ENCODE results near the gene SPINT2. TPM values are rescaled to one million over a fixed set of nuclear protein-coding genes. Genes with fewer than 3 reads are reported as not detected.

SPINT2 gene
- total RNA-seq, 1 experiment from 2014 or later: 1,023 TPM

- Mint-ChIP-seq H3K9me3 (ENCODE audit: low read depth, unreplicated experiment) (no peaks in the 10 kb centered on the region), H3K4me1 (ENCODE audit: low read depth, unreplicated experiment) (peaks cover 26% of the 10 kb centered on the region), H3K27me3 (ENCODE audit: unreplicated experiment) (peaks cover 2% of the 10 kb centered on the region), H3K4me3 (ENCODE audit: low read depth, unreplicated experiment) (no peak overlapping the region), H3K36me3 (ENCODE audit: insufficient read depth, unreplicated experiment) (peaks cover 8% of the 10 kb centered on the region), H3K27ac (ENCODE audit: unreplicated experiment) (no peak overlapping the region)
- no TSS peak for BruUV-seq (replicated peaks)
- intact Hi-C loops (cut with micrococcal nuclease; ENCODE audit: unreplicated experiment): no loop called here
- CTCF ChIA-PET: interaction anchor here (1.6 kb wide), 1 partner anchor 10 kb away, joined by 4 read pairs; the partner anchor contains the start of gene PPP1R14A
- no peak for DNase-seq
- TF ChIP-seq CTCF (IDR thresholded peaks at IDR 0.05; ENCODE audit: unreplicated experiment): no peak
Measured at GRCh38 chr19:38245826-38246498, 18.4 kb upstream of the SPINT2 start.

- peaks cover 8% of the 10 kb centered on the region for H3K36me3 Mint-ChIP-seq (ENCODE audit: insufficient read depth, unreplicated experiment)
- peaks cover 36% of the 10 kb centered on the region for H3K4me1 Mint-ChIP-seq (ENCODE audit: low read depth, unreplicated experiment)
- H3K4me3 Mint-ChIP-seq (ENCODE audit: low read depth, unreplicated experiment): no peak overlapping the region
- no peak for TF ChIP-seq CTCF (IDR thresholded peaks at IDR 0.05; ENCODE audit: unreplicated experiment)
- no TSS peak for BruUV-seq (replicated peaks)
- H3K27me3 Mint-ChIP-seq (ENCODE audit: unreplicated experiment): no peaks in the 10 kb centered on the region
- no peaks in the 10 kb centered on the region for H3K9me3 Mint-ChIP-seq (ENCODE audit: low read depth, unreplicated experiment)
- intact Hi-C loops (cut with micrococcal nuclease; ENCODE audit: unreplicated experiment): no loop called here
- H3K27ac Mint-ChIP-seq (ENCODE audit: unreplicated experiment): no peak overlapping the region
- CTCF ChIA-PET: interaction anchor here (1.6 kb wide), 1 partner anchor 9 kb away, joined by 4 read pairs; the partner anchor contains the start of gene PPP1R14A
- no peak for DNase-seq
Measured at GRCh38 chr19:38247126-38247525, 17.2 kb upstream of the SPINT2 start.

- Mint-ChIP-seq H3K4me3 (ENCODE audit: low read depth, unreplicated experiment) (no peak overlapping the region), H3K27ac (ENCODE audit: unreplicated experiment) (no peak overlapping the region), H3K27me3 (ENCODE audit: unreplicated experiment) (no peaks in the 10 kb centered on the region), H3K36me3 (ENCODE audit: insufficient read depth, unreplicated experiment) (peaks cover 8% of the 10 kb centered on the region), H3K4me1 (ENCODE audit: low read depth, unreplicated experiment) (peaks cover 36% of the 10 kb centered on the region), H3K9me3 (ENCODE audit: low read depth, unreplicated experiment) (no peaks in the 10 kb centered on the region)
- CTCF ChIA-PET: interaction anchor here (0.6 kb wide), 1 partner anchor 158 kb away, joined by 5 read pairs; no protein-coding TSS in a partner anchor
- no peak for DNase-seq
- TF ChIP-seq CTCF (IDR thresholded peaks at IDR 0.05; ENCODE audit: unreplicated experiment): no peak
- intact Hi-C loops (cut with micrococcal nuclease; ENCODE audit: unreplicated experiment): no loop called here
- no TSS peak for BruUV-seq (replicated peaks)
Measured at GRCh38 chr19:38247734-38248268, 16.6 kb upstream of the SPINT2 start.

- Mint-ChIP-seq H3K4me3 (ENCODE audit: low read depth, unreplicated experiment) (no peak overlapping the region), H3K9me3 (ENCODE audit: low read depth, unreplicated experiment) (no peaks in the 10 kb centered on the region), H3K4me1 (ENCODE audit: low read depth, unreplicated experiment) (peaks cover 36% of the 10 kb centered on the region), H3K27ac (ENCODE audit: unreplicated experiment) (no peak overlapping the region), H3K27me3 (ENCODE audit: unreplicated experiment) (no peaks in the 10 kb centered on the region), H3K36me3 (ENCODE audit: insufficient read depth, unreplicated experiment) (peaks cover 7% of the 10 kb centered on the region)
- intact Hi-C loops (cut with micrococcal nuclease; ENCODE audit: unreplicated experiment): no loop called here
- DNase-seq: no peak
- no TSS peak for BruUV-seq (replicated peaks)
- no peak for TF ChIP-seq CTCF (IDR thresholded peaks at IDR 0.05; ENCODE audit: unreplicated experiment)
- CTCF ChIA-PET: interaction anchor here (0.6 kb wide), 1 partner anchor 158 kb away, joined by 5 read pairs; no protein-coding TSS in a partner anchor
Measured at GRCh38 chr19:38248421-38248820, 16.0 kb upstream of the SPINT2 start.
